GM19324 (cell line): ENCODE results near the gene SACM1L.
"Not testable (repeated sequence)": the region's sequence is repeated elsewhere in the genome, so short reads cannot be mapped to it uniquely, and the experiment has no call there.

ENCODE experiments used
- ATAC-seq: cut with Tn5 transposase; IDR thresholded peaks from one replicate; pipeline ENCODE4 v1.9.1; 2021; ENCODE audit warnings: mild to moderate bottlenecking, moderate library complexity; ENCODE audit not compliant: unreplicated experiment, low FRiP score

Gene SACM1L

GRCh38 chr3:45689787-45690145 is 570 bp downstream of the SACM1L start:
- no peak for ATAC-seq

DNA sequence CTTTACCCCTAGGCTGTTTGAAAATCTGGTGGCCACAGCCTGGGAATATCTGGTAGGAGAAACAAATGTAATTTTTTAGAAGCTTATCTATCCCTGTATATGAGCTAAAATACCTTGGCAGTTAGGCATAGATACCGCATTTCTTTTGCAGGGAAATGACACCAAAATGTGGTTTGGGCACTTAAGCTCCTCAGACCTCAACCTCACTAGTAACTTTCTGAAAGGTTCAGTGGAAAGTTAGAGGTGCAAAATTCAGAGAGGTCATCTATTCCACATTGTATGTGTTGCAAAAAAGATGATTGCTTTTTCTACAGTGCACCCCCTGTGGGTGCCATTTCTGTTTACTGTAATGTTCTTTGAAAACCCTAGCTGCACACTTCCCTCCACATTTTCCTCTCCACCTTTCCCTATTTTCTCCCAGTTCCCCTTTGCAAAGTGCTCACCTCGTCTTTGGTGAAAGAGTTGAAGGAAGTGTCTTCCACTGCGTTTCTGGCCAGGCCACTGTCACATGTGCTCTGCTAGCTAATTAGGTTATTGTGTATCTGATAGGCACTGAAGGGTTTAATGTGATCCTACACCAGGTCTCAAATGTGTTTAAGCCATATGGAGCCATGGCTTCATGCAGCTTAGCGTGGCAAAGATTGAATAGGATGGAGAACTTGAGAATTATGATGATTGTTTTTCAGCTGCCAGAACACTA is 1.3 kb downstream of the SACM1L start:
- no peak for ATAC-seq

DNA sequence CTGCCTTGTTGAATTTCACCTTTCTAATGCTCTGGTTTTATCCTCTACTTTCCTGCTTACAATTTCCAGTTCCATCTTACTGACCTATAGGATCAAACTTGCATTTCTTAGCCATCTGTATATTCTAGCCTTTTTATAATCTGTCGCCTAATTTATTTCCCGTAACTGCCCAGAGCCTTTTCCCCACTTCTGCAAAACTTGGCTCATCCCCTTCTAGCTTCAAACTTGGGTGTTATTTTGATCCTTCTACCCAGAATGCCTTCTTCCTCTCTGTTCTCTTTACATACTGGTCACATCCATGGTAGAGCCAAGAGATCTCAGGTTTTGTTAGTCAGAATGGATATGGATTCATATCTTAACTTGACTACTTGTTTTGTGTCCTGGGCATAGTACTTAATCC is 2.6 kb downstream of the SACM1L start:
- ATAC-seq, result no peak

DNA sequence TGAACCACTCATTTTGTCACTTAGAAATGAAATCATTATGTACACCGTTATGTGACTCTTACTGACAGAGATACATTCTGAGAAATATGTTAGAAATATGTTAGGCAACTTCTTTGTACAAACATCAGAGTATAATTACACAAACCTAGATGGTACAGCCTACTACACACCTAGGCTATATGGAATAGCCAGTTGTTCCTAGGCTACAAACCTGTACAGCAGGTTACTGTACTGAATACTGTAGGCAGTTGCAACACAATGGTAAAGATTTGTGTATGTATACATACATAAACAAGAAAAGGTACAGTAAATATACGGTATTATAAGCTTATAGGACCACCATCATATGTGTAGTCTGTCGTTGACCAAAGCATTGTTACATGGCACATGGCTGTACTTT is 3.7 kb downstream of the SACM1L start:
- ATAC-seq, result no peak

- ATAC-seq, result no peak
Observed at GRCh38 chr3:45693941-45694521, 4.8 kb downstream of the SACM1L start.

- not testable (repeated sequence) for ATAC-seq
Observed at GRCh38 chr3:45695166-45695565, 6.0 kb downstream of the SACM1L start.

DNA sequence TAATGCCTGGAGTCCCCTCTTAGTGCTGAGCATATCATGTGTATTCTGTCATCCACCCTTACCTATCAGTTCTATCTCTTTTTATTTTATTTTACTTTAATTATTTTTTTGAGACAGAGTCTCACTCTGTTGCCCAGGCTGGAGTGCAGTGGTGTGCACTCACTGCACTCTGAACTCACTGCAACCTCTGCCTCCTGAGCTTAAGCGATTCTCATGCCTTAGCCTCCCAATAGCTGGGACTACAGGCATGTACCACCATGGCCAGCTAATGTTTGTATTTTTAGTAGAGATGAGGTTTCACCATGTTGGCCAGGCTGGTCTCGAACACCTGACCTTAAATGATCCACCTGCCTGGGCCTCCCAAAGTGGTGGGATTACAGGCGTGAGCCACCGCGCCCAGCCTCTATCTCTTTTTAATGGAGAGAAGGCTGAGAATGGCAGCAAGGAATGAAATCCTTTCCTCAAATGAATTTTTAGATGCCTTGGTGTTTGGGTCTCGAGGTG is 11.4 kb downstream of the SACM1L start:
- ATAC-seq, result no peak

DNA sequence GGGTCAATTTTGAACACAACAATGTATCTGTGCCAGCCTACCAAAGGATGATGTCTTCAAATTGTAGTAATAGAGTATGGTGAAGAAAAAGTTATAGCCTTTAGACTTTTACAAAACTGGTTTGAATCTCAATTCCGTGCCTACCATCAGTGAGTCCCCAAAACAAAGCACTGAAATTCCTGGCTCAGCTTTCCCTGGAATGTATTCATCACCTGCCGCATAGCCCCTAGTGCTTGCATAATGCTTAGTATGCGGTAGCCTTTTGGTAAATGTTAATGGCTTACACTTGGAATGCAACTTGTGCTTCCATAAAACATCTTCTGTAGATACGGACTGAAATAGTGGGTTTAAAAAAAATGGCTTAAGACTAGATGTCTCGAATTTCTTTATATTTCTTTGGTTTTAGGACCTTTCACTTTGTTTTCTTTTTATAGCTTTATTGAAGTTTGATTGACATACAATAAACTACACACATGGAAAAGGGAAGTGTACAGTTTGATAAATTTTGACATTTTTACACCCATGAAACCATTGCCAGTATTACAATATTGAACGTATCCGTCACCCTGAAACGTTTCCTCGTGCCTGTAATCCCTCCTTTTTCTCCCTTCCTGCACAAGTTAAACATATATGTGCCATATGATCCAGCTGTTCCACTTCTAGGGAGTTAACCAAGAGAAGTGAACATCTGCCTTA is 12.1 kb downstream of the SACM1L start:
- no peak for ATAC-seq

DNA sequence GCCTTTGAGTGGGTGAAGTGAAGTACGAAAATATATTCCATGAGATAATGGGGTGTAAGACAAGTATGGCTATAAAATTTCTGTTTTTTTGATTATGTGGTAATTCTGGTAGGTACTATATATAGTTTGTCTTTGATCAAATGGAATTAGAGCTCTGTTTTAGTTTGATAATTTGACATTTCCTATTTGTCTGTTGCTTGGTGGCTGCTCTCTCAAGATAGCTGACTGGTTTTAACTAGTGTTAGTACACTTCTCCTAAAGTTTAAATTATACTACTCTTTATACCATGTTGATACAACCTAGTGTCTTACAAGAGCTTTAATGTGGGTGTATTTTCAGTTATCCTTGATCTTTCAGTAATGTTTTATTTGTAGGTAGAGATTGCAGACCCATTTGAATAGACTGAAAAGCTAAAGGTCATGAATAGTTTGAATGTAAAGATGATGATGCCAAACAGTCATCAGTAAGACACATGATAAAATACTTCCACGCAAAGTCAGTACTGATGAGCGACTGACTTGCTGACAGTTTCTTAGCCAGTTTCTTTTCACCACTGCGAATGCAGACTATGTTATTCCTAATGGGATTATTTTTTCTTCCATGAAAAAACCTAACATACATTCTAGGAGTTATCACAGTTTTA is 15.2 kb downstream of the SACM1L start:
- no peak for ATAC-seq

DNA sequence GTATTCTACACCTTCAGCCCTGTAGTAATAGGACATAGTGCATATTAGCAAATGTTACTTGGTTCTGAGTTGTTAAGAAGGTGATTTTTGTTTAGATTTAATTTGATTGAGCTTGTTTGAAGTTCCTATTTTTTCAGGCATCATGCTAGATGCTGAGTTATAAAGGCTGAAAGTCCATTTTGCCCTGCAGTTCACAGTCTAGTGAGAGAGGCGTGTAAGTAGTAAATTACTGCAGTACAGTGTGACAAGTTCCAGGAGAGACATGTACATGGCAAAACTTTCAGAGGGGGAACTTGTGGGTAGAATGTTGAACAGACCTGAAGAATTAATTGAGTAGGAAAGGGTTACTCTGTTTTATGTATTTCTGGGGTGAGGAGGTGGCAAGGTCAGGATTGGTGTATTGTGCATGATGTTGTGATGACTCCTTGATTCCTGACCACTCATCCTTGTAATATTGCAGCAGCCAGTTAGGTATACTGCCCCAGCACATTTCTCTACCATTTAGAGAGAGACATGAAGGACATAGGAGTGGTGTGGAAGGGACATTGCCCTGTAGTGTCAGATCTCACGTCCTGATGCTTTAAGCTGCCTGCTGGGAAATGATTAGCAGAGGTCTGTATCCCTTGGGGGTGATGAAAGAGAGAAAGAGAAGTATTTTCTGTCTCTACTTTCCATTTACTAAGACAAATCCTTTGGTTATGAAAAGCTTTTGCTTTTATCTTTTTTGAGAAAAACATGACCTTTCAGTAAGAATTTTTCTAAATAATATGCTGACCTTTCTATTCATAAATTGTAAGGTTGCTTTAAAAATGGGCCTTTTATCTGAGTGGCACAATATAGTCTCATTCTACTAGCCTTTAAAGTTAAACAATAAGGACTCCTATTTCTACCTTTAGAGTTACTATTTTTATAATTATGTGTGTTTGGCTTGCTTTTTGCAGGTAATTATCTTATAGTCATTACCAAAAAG is 16.9 kb downstream of the SACM1L start:
- no peak for ATAC-seq

DNA sequence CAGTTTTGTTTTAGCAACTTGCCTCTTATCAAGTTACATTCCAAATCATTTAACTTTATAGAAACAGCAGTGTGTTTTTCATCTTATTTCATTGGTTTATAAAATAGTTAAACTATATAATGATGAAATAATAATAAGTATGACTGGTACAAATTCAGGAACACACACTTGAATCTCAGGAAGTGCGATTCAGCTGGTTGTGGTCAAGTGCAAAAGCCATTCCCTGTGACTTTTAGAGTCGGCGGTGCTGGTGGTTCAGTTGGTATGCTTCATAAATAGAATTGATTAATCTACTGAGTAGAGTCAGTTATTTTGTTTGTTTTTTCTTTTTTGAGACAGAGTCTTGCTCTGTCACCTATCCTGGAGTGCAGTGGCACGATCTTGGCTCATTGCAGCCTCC is 22.7 kb downstream of the SACM1L start:
- ATAC-seq, result no peak

GRCh38 chr3:45712434-45713110 is 23.4 kb downstream of the SACM1L start:
- ATAC-seq, result no peak

GRCh38 chr3:45715945-45716344 is 26.7 kb downstream of the SACM1L start:
- ATAC-seq, result no peak

GRCh38 chr3:45716790-45717336 is 27.7 kb downstream of the SACM1L start:
- no peak for ATAC-seq

GRCh38 chr3:45719655-45720487 is 30.7 kb downstream of the SACM1L start:
- ATAC-seq, result no peak

GRCh38 chr3:45724911-45725310 is 35.7 kb downstream of the SACM1L start:
- no peak for ATAC-seq

GRCh38 chr3:45729614-45730013 is 40.4 kb downstream of the SACM1L start:
- no peak for ATAC-seq

DNA sequence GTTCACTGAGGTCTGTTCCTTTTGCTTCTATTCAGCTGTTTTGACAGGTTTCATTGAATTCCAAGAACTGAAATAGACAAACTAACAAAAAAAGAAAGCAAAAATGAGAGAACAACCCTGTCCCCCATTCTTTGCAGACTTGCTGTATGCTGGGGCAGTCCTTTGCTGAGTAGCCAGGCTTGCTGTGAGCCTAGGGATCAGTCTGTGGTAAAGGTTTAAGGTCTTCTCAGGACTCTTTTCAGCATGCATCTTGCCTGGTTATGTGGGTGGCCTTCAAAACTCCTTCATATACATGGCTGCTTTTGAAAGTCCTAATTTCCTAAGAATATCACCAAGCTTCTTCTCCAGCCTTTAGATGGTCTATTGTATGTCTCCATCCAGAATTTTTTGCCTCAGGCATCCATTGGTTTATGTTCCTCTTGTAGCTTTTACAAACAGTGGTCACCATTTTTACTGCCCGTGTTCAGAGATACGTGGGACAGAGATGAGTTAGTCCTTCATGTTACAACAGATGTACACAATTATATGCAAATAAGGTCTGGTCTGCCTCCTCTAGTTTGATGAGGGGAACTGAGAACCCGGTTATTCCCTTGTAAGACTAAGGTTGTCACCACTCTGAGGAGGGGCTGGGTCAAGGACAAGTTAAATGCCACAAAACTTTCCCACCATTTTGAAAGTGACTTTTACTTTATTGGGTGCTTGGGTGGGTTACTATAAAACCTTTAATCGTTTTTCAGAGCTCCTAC is 41.4 kb downstream of the SACM1L start:
- no peak for ATAC-seq
